HG02885 (cell line): ENCODE results near the gene ADRA2C.
"Not testable (repeated sequence)": the region's sequence is repeated elsewhere in the genome, so short reads cannot be mapped to it uniquely, and the experiment has no call there.

Source experiments
- ATAC-seq: cut with Tn5 transposase; IDR thresholded peaks from one replicate; pipeline ENCODE4 v1.9.1; 2021; ENCODE audit warnings: mild to moderate bottlenecking; ENCODE audit not compliant: unreplicated experiment, poor library complexity

The ADRA2C gene

GRCh38 chr4:3809028-3809427, 42.8 kb downstream of the ADRA2C start:
- ATAC-seq = no peak

- ATAC-seq = no peak
These were observed 43.4 kb downstream of the ADRA2C start for GRCh38 chr4:3809451-3810110.

- no peak for ATAC-seq
These were observed 44.0 kb downstream of the ADRA2C start for GRCh38 chr4:3810111-3810680.

- no peak for ATAC-seq
These were observed 44.8 kb downstream of the ADRA2C start for GRCh38 chr4:3810796-3811485.

GRCh38 chr4:3811621-3812020, 45.4 kb downstream of the ADRA2C start:
- no peak for ATAC-seq

- no peak for ATAC-seq
These were observed 46.2 kb downstream of the ADRA2C start for GRCh38 chr4:3812211-3812934.

- ATAC-seq = no peak
These were observed 47.2 kb downstream of the ADRA2C start for GRCh38 chr4:3813151-3814052.

- ATAC-seq = no peak
These were observed 47.9 kb downstream of the ADRA2C start for GRCh38 chr4:3814053-3814570.

GRCh38 chr4:3814838-3815237, 48.7 kb downstream of the ADRA2C start:
- ATAC-seq = not testable (repeated sequence)

GRCh38 chr4:3816256-3816825, 50.2 kb downstream of the ADRA2C start:
- ATAC-seq = no peak

GRCh38 chr4:3816983-3817960, 51.1 kb downstream of the ADRA2C start:
- no peak for ATAC-seq
